ENCODE measurements around the gene SLC9A8.

SLC9A8 gene

DNA sequence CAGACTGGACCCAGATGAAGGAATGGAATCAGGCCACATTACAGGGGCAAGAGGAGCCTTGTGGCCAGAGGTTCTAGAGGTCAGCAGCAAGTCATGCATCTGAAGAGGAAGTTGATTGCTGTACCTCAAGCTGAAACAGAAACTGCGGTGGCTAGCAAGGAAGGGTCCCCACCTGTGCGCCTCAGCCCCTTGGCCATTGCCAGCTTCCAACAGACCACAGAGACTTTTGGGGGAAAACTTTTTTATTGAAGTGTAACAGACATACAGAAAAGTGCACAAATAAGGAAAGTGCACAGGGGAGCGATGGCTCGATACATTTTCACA lies 26.8 kb upstream of the SLC9A8 start:
- no peak for DNase-seq (ENCODE audit: low read depth, low spot score)
- Histone ChIP-seq H3K4me3 (no peak overlapping the region), H3K27ac (no peak overlapping the region), H3K36me3 (ENCODE audit: insufficient read depth, low read length) (no peaks in the 10 kb centered on the region), H3K9me3 (ENCODE audit: low read depth, low read length) (no peaks in the 10 kb centered on the region), H3K9ac (ENCODE audit: insufficient read length) (no peak overlapping the region)
- TF ChIP-seq EZH2 (IDR thresholded peaks at IDR 0.05) (no peak), POLR2AphosphoS5 (IDR thresholded peaks at IDR 0.05; ENCODE audit: borderline replicate concordance, low read depth, low read length) (no peak), FOXP2 (optimal IDR thresholded peaks at IDR 0.05; ENCODE audit: control extremely low read depth, extremely low read length, insufficient read depth) (no peak)

DNA sequence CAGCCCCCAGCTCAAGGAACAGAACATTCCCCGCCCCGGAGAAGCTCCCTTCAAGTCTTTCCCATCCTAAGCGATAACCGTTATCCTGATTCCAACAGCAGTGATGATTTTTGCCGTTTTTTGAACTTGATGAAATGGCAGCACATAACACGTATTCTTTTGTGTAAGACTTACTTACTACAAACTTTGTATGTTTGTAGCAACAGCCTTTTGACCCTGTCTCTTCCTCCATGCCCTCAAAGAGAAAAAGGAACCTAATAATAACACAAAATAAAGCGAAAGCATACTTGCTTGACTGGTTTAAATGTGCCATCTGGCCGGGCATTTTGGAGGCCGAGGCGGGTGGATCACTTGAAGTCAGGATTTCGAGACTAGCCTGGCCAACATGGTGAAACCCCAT lies 26.4 kb upstream of the SLC9A8 start:
- Histone ChIP-seq H3K9me3 (ENCODE audit: low read depth, low read length) (no peaks in the 10 kb centered on the region), H3K9ac (ENCODE audit: insufficient read length) (no peak overlapping the region), H3K4me3 (no peak overlapping the region), H3K36me3 (ENCODE audit: insufficient read depth, low read length) (no peaks in the 10 kb centered on the region), H3K27ac (no peak overlapping the region)
- TF ChIP-seq POLR2AphosphoS5 (IDR thresholded peaks at IDR 0.05; ENCODE audit: borderline replicate concordance, low read depth, low read length) (no peak), EZH2 (IDR thresholded peaks at IDR 0.05) (no peak), FOXP2 (optimal IDR thresholded peaks at IDR 0.05; ENCODE audit: control extremely low read depth, extremely low read length, insufficient read depth) (no peak)
- no peak for DNase-seq (ENCODE audit: low read depth, low spot score)

DNA sequence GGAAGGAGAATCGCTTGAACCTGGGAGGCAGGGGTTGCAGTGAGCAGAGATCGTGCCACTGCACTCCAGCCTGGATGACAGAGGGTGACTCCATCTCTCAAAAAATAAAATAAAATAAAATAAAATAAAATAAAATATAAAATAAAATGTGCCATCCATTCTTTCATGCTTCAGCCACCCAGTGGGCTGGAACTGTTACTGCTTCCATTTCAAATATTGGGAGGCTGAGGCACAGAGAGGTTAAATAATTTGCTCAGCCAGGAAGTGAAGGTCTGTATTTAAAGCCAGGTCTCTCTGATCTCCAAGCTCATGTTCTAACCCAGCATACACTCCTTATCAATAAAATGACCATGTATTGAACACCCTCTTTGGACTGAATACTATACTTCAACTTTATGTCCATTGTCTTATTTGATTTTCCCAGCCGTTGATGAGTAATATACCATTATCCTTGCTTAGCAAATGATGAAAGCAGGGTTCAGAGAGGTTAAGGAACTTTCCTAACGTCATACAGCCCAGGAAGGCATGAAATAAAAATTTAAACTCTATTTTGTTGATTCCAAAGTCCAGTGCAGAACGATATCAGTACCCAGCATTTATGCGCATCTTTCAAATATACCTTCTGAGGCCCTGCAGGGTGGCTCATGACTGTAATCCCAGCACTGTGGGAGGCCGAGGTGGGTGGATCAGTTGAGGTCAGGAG lies 25.8 kb upstream of the SLC9A8 start:
- Histone ChIP-seq H3K9me3 (ENCODE audit: low read depth, low read length) (no peaks in the 10 kb centered on the region), H3K27ac (no peak overlapping the region)
- DNase-seq (ENCODE audit: low read depth, low spot score) = no peak

DNA sequence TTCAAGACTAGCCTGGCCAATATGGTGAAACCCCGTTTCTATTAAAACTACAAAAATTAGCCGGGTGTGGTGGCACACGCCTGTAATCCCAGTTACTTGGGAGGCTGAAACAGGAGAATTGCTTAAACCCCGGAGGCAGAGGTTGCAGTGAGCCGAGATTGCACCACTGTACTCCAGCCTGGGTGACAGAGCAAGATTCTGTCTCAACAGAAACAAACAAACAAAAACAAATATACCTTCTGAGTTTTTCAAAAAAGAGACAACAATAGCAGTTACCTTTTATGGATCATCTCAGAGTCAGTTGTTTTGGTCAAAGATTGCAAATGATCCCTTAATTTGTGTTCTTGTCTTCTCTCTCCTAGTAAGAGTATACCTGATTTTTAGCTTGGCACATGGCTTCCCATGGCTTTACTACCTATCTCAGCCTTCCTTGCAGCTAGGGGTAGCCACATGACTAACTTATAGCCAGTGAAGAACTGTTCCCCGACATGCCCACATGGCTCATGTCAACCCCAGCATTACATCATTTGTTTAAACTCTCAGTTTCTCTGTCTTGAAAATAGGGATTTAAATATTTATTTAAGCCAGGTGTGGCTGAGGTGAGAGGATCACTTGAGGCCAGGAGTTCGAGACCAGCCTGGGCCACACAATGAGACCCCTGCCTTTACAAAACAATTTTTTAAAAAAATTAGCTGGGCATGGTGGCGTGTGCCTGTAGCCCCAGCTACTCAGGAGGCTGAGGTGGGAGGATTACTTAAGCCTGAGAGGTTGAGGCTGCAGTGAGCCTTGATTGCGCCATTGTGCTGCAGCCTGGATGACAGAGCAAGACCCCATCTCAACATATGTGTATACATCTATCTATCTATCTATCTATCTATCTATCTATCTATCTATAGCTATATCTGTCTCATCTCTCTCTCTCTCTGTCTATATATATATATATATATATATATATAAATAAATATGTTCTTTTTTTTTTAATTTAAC lies 25.0 kb upstream of the SLC9A8 start:
- no peak for TF ChIP-seq FOXP2 (optimal IDR thresholded peaks at IDR 0.05; ENCODE audit: control extremely low read depth, extremely low read length, insufficient read depth)
- TF ChIP-seq EZH2 (IDR thresholded peaks at IDR 0.05) = no peak
- no peak for TF ChIP-seq POLR2AphosphoS5 (IDR thresholded peaks at IDR 0.05; ENCODE audit: borderline replicate concordance, low read depth, low read length)
- no peak for DNase-seq (ENCODE audit: low read depth, low spot score)
- Histone ChIP-seq H3K36me3 (ENCODE audit: insufficient read depth, low read length) (no peaks in the 10 kb centered on the region), H3K4me3 (no peak overlapping the region), H3K9ac (ENCODE audit: insufficient read length) (no peak overlapping the region), H3K27ac (no peak overlapping the region), H3K9me3 (ENCODE audit: low read depth, low read length) (no peaks in the 10 kb centered on the region)

More for the DNA sequence above, 25.8 kb upstream of the SLC9A8 start:
- Histone ChIP-seq H3K36me3 (ENCODE audit: insufficient read depth, low read length) (no peaks in the 10 kb centered on the region), H3K9ac (ENCODE audit: insufficient read length) (no peak overlapping the region), H3K4me3 (no peak overlapping the region)
- no peak for TF ChIP-seq FOXP2 (optimal IDR thresholded peaks at IDR 0.05; ENCODE audit: control extremely low read depth, extremely low read length, insufficient read depth)
- TF ChIP-seq EZH2 (IDR thresholded peaks at IDR 0.05) = no peak
- TF ChIP-seq POLR2AphosphoS5 (IDR thresholded peaks at IDR 0.05; ENCODE audit: borderline replicate concordance, low read depth, low read length) = no peak

DNA sequence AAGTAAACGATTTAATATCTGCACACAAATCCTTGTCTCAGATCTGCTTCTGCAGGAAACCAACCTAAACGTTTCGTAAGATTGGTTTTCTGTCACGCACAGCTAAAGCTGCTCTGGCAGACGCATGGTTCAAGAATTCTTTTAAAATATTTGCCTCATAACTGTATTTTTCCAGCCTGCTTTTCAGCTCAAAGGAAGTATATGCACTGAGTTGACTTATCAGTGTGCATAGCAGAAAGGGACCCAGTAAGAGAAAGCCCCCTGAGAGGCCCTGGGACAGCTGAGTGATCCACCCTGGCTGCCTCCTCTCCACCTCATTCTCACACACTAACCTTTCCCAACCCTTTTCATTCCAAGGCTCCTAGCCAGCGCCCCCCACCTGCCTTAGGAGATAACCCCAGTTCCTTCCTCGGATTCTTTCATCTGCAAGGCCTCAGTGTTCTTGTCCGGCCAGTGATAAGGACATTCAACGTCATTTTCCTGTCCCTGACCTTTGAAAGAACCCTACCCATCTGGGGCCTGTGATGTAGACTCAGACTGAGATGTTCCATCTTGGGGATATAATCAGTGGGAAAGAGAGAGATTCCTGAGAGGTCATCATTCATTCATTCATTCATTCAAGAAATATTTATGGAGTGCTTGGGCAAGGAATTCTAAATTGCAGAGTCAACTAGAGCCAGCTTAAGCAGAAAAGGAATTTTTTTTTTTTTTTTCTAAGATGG lies 22.4 kb upstream of the SLC9A8 start:
- no peaks in the 10 kb centered on the region for H3K36me3 ChIP-seq (ENCODE audit: insufficient read depth, low read length)
- no peak for DNase-seq (ENCODE audit: low read depth, low spot score)
- H3K4me3 ChIP-seq = no peak overlapping the region
- H3K9ac ChIP-seq (ENCODE audit: insufficient read length) = no peak overlapping the region
- TF ChIP-seq EZH2 (IDR thresholded peaks at IDR 0.05) = no peak
- H3K9me3 ChIP-seq (ENCODE audit: low read depth, low read length) = no peaks in the 10 kb centered on the region
- no peak overlapping the region for H3K27ac ChIP-seq

DNA sequence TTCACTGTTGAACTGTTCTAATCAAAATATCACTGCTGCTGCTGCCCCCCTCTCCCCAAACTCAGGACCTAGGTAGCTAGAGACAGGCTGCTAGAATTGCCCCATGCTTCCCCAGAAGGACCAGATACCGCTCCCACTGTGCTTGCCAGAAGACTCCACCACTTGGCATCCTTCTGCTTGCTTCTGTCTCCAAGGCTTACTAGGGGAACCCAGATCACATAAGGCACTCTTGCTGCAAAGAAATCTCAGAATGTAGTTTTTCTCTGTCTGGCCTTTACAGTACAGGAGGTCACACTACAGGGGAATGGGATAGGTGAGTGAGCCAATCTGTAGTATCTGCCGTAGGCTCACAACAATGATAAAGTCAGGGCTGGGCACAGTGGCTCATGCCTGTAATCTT lies 21.5 kb upstream of the SLC9A8 start:
- H3K9me3 ChIP-seq (ENCODE audit: low read depth, low read length) = no peaks in the 10 kb centered on the region
- no peak for TF ChIP-seq POLR2AphosphoS5 (IDR thresholded peaks at IDR 0.05; ENCODE audit: borderline replicate concordance, low read depth, low read length)
- TF ChIP-seq FOXP2 (optimal IDR thresholded peaks at IDR 0.05; ENCODE audit: control extremely low read depth, extremely low read length, insufficient read depth) = no peak
- TF ChIP-seq EZH2 (IDR thresholded peaks at IDR 0.05) = no peak
- no peak overlapping the region for H3K27ac ChIP-seq
- H3K36me3 ChIP-seq (ENCODE audit: insufficient read depth, low read length) = no peaks in the 10 kb centered on the region
- DNase-seq (ENCODE audit: low read depth, low spot score) = no peak
- no peak overlapping the region for H3K4me3 ChIP-seq
- no peak overlapping the region for H3K9ac ChIP-seq (ENCODE audit: insufficient read length)

DNA sequence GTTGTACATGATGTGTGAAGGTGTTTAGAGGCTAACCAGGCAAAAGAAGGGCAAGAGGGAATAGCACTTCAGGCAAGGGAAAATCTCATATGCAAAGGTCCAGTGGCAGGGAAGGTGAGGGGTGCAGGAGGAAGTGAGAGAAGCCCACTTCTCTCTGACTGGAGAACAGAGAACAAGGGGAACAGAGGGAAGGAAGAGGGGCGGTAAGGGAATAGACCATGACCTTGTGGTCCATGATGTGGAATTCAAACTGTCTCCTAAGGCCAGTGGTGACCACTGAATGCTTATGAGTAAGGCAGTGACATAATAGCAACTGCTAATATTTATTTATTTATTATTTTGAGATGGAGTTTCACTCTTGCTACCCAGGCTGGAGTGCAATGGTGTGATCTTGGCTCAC lies 20.6 kb upstream of the SLC9A8 start:
- DNase-seq (ENCODE audit: low read depth, low spot score) = no peak
- Histone ChIP-seq H3K27ac (no peak overlapping the region), H3K4me3 (no peak overlapping the region), H3K9me3 (ENCODE audit: low read depth, low read length) (no peaks in the 10 kb centered on the region), H3K36me3 (ENCODE audit: insufficient read depth, low read length) (no peaks in the 10 kb centered on the region), H3K9ac (ENCODE audit: insufficient read length) (no peak overlapping the region)
- TF ChIP-seq FOXP2 (optimal IDR thresholded peaks at IDR 0.05; ENCODE audit: control extremely low read depth, extremely low read length, insufficient read depth) (no peak), POLR2AphosphoS5 (IDR thresholded peaks at IDR 0.05; ENCODE audit: borderline replicate concordance, low read depth, low read length) (no peak), EZH2 (IDR thresholded peaks at IDR 0.05) (no peak)

DNA sequence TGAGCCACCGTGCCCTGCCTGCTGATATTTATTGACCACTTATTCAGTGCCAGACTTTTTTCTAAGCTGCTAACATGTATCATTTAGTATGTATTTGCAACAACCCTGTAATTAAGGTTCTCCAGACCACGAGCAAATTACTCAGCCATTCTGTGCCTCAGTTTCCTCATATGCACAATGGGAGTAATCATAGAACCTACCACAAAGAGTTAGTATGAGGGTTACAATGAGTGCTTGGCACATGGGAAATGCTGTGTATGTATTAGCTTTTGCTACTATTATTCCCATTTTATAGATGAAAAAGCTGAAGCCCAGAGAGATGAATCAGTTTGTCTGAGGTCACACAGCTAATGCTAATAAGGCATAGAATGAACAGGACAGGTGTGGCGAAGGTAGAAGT lies 20.0 kb upstream of the SLC9A8 start:
- H3K9me3 ChIP-seq (ENCODE audit: low read depth, low read length) = no peaks in the 10 kb centered on the region
- no peak overlapping the region for H3K9ac ChIP-seq (ENCODE audit: insufficient read length)
- no peaks in the 10 kb centered on the region for H3K36me3 ChIP-seq (ENCODE audit: insufficient read depth, low read length)
- no peak for TF ChIP-seq EZH2 (IDR thresholded peaks at IDR 0.05)
- TF ChIP-seq POLR2AphosphoS5 (IDR thresholded peaks at IDR 0.05; ENCODE audit: borderline replicate concordance, low read depth, low read length) = no peak
- TF ChIP-seq FOXP2 (optimal IDR thresholded peaks at IDR 0.05; ENCODE audit: control extremely low read depth, extremely low read length, insufficient read depth) = no peak
- no peak overlapping the region for H3K27ac ChIP-seq
- no peak for DNase-seq (ENCODE audit: low read depth, low spot score)
- H3K4me3 ChIP-seq = no peak overlapping the region
